K562 (cell line): Measurements from ENCODE around the gene FAM20C. TPM values are rescaled to one million over a fixed set of nuclear protein-coding genes. Genes with fewer than 3 reads are reported as not detected.

Experiments used
- BRD4 ChIP-seq: fragments of 200-600 bp; sonication (generic); IDR thresholded peaks from 2 replicates; pipeline ENCODE4 v1.6.1; 2017; ENCODE audit warnings: inconsistent platforms
- HEY1 ChIP-seq: fragments of 250-450 bp; sonication (Bioruptor Pico); IDR thresholded peaks from 2 replicates; pipeline ENCODE4 v1.5.0; 2020; ENCODE audit warnings: mild to moderate bottlenecking, moderate library complexity, borderline replicate concordance
- HNRNPH1 ChIP-seq: fragments of 200-400 bp; formaldehyde crosslinking; optimal IDR thresholded peaks from 2 replicates; pipeline ENCODE3; 2017; ENCODE audit warnings: low read depth, mild to moderate bottlenecking, low read length, moderate library complexity
- IFI16 ChIP-seq: fragments of 250-450 bp; sonication (Bioruptor Pico); IDR thresholded peaks from 2 replicates; pipeline ENCODE4 v2.1.2; 2022; ENCODE audit warnings: mild to moderate bottlenecking, inconsistent platforms
- MYC ChIP-seq, 2 experiments: fragments of 250-450 bp in 1 of 2; sonication (Bioruptor Pico) in 1 of 2; IDR thresholded peaks; 2 replicates each; pipeline versions ENCODE4 v1.5.1 to v1.6.1; 2012 to 2021; ENCODE audit warnings: low read depth in 2 of 2, borderline replicate concordance in 1 of 2, improper control_type of control experiment in 1 of 2, low read length in 1 of 2, mild to moderate bottlenecking in 1 of 2, moderate library complexity in 1 of 2
- POLR2G ChIP-seq: fragments of 200-400 bp; formaldehyde crosslinking; IDR thresholded peaks from 2 replicates; pipeline ENCODE4 v1.6.1; 2017; ENCODE audit warnings: low read depth, mild to moderate bottlenecking, antibody characterized with exemption, low read length, moderate library complexity
- POLR2H ChIP-seq: IDR thresholded peaks from 2 replicates; pipeline ENCODE4 v1.6.1; 2016; ENCODE audit warnings: missing genetic modification characterization, low read depth, mild to moderate bottlenecking, control low read depth, missing compliant biosample characterization, moderate library complexity
- ZC3H4 ChIP-seq: sonication (generic); formaldehyde crosslinking; IDR thresholded peaks from 2 replicates; pipeline ENCODE4 v1.9.0; 2021; ENCODE audit warnings: missing genetic modification reagents, borderline replicate concordance
- ZFP36 ChIP-seq: fragments of 150-350 bp; IDR thresholded peaks from 2 replicates; pipeline ENCODE4 v1.6.1; 2018; ENCODE audit warnings: low read length, low read depth; ENCODE audit not compliant: partially characterized antibody
- ZKSCAN8 ChIP-seq: fragments of 200-800 bp; sonication (Bioruptor generic); IDR thresholded peaks from 2 replicates; pipeline ENCODE4 v1.6.1; 2016; ENCODE audit warnings: missing genetic modification characterization, missing compliant biosample characterization
- ZNF76 ChIP-seq: fragments of 250-450 bp; sonication (Bioruptor Pico); IDR thresholded peaks from 2 replicates; pipeline ENCODE4 v1.4.0; 2020; ENCODE audit warnings: mild to moderate bottlenecking, moderate library complexity, borderline replicate concordance
- ZNF766 ChIP-seq: fragments of 200-800 bp; sonication (Bioruptor generic); conservative IDR thresholded peaks from 2 replicates; pipeline ENCODE4 v1.6.1; 2016; ENCODE audit warnings: missing genetic modification characterization, missing compliant biosample characterization
- polyA plus RNA-seq, 8 experiments: library from polyadenylated mRNA; depleted of rRNA in 4 of 8; stranded (reverse) in 5 of 8; unstranded in 3 of 8; fragments of >200 nt; fragmentation: Nextera tagmentation in 2 of 8; fragmentation: Illumina TruSeq in 1 of 8; extraction: Ambion mirVana in 2 of 8; extraction: Trizol in 1 of 8; gene quantifications; 2 replicates each; pipeline versions ENCODE4 v1.2.1 to v1.2.3, GENCODE V29; 2011 to 2014; ENCODE audit warnings: inconsistent platforms in 1 of 8, missing spikeins in 1 of 8
- total RNA-seq, 7 experiments: library from RNA; depleted of rRNA in 6 of 7; stranded (reverse); fragments of >200 nt in 6 of 7; fragmentation: Illumina TruSeq in 2 of 7; extraction: Trizol in 2 of 7; gene quantifications; 2 replicates each; pipeline versions ENCODE4 v1.2.1 to v1.2.3, GENCODE V29; 2011 to 2021; ENCODE audit warnings: low replicate concordance in 1 of 7
- TF ChIP-seq, protein P1 (sequence below): sonication (generic); formaldehyde crosslinking; IDR thresholded peaks from 2 replicates; pipeline ENCODE4 v1.8.1; 2022; ENCODE audit warnings: missing genetic modification reagents
- TF ChIP-seq, protein P2 (sequence below): fragments of 450-650 bp; IDR thresholded peaks from 2 replicates; pipeline ENCODE4 v1.7.1; 2018; ENCODE audit warnings: mild to moderate bottlenecking, low read depth; ENCODE audit not compliant: partially characterized antibody
- TF ChIP-seq, protein P3 (sequence below): fragments of 450-650 bp; formaldehyde crosslinking; IDR thresholded peaks from 2 replicates; pipeline ENCODE4 v1.4.0; 2020; ENCODE audit warnings: mild to moderate bottlenecking, moderate library complexity

The FAM20C gene
- total and polyA plus RNA-seq, 9 of the 15 experiments (the other 6 are each of a cell fraction or from before 2014, with no cell fraction given), result 0.09 TPM; not detected in 8

DNA sequence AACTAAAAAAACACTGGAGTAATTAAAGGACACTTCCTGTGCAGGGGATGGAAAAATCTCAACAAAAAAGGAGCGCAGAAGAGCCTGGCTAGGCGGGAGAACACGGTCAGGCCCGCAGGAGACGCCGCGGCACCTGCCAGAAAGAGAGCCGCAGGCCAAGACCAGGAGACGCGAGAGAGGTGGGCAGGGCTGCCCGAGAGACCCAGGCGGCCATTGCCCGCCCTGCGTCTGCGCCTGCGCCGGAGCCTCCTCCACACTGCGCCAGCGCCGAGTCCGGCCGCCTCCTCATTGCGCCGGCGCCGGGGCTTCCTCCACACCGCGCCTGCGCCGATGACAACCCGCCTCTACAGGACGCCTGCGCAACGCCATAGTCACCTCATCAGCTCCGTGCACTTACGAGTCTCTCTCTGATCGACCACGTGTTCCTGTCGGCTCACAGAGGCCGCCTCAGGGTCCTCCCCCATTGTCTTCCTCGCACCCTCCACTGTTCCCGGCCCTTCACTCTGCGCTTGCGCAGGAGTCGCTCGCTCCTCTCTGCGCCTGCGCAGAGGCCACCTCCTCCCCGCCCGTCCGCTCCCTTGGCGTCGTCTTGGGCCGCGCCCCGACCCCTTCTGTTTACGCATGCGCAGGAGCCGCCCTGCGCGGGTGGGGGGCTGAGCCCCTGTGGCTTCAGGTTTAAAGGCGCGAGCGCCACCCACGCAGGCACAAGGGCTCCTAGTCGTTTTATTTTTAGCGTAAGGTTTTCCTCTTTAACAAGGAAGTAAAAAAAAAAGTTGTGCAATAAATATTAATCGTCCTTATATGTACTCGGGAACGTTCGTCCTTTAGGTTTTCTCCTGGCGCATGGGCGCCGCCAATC is 43.2 kb upstream of the FAM20C start (continued):
- no peak for TF ChIP-seq ZNF766 (CRISPR knock-in tag)
- peak; percentile 92 for TF ChIP-seq MYC (IDR thresholded peaks at IDR 0.05; ENCODE audit: low read depth, low read length)
- no peak for TF ChIP-seq MYC (CRISPR knock-in tag; IDR thresholded peaks at IDR 0.05; ENCODE audit: borderline replicate concordance, low read depth)
- no peak for TF ChIP-seq ZC3H4 (CRISPR knock-in tag)
- no peak for TF ChIP-seq IFI16
- peak; percentile 93 for TF ChIP-seq POLR2G
- TF ChIP-seq, protein P1, sequence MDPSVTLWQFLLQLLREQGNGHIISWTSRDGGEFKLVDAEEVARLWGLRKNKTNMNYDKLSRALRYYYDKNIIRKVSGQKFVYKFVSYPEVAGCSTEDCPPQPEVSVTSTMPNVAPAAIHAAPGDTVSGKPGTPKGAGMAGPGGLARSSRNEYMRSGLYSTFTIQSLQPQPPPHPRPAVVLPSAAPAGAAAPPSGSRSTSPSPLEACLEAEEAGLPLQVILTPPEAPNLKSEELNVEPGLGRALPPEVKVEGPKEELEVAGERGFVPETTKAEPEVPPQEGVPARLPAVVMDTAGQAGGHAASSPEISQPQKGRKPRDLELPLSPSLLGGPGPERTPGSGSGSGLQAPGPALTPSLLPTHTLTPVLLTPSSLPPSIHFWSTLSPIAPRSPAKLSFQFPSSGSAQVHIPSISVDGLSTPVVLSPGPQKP (CRISPR knock-in tag), result no peak
- TF ChIP-seq ZFP36, result no peak
- TF ChIP-seq ZNF76 (CRISPR knock-in tag), result 0 out of 2 replicates have a peak, but pooled peaks have one; percentile 11
- TF ChIP-seq ZKSCAN8 (CRISPR knock-in tag), result no peak
- TF ChIP-seq, protein P2, sequence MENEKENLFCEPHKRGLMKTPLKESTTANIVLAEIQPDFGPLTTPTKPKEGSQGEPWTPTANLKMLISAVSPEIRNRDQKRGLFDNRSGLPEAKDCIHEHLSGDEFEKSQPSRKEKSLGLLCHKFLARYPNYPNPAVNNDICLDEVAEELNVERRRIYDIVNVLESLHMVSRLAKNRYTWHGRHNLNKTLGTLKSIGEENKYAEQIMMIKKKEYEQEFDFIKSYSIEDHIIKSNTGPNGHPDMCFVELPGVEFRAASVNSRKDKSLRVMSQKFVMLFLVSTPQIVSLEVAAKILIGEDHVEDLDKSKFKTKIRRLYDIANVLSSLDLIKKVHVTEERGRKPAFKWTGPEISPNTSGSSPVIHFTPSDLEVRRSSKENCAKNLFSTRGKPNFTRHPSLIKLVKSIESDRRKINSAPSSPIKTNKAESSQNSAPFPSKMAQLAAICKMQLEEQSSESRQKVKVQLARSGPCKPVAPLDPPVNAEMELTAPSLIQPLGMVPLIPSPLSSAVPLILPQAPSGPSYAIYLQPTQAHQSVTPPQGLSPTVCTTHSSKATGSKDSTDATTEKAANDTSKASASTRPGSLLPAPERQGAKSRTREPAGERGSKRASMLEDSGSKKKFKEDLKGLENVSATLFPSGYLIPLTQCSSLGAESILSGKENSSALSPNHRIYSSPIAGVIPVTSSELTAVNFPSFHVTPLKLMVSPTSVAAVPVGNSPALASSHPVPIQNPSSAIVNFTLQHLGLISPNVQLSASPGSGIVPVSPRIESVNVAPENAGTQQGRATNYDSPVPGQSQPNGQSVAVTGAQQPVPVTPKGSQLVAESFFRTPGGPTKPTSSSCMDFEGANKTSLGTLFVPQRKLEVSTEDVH, result peak; percentile 12
- no peak for TF ChIP-seq HEY1 (CRISPR knock-in tag)
- TF ChIP-seq POLR2H (tag), result peak; percentile 90
- TF ChIP-seq HNRNPH1, result no peak
- no peak for TF ChIP-seq BRD4
- TF ChIP-seq, protein P3, sequence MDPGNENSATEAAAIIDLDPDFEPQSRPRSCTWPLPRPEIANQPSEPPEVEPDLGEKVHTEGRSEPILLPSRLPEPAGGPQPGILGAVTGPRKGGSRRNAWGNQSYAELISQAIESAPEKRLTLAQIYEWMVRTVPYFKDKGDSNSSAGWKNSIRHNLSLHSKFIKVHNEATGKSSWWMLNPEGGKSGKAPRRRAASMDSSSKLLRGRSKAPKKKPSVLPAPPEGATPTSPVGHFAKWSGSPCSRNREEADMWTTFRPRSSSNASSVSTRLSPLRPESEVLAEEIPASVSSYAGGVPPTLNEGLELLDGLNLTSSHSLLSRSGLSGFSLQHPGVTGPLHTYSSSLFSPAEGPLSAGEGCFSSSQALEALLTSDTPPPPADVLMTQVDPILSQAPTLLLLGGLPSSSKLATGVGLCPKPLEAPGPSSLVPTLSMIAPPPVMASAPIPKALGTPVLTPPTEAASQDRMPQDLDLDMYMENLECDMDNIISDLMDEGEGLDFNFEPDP (CRISPR knock-in tag), result no peak
